ENCODE data around the gene FANCE. TPM values are rescaled to one million over a fixed set of nuclear protein-coding genes. Genes with fewer than 3 reads are reported as not detected.

The FANCE gene
- polyA plus RNA-seq, 1 donor from 2014 or later: 7.1 TPM

GRCh38 chr6:35495258-35496035 lies 43.3 kb downstream of the FANCE start:
- Histone ChIP-seq H3K4me2 (ENCODE audit: low read length) (no peak overlapping the region), H3K9me2 (ENCODE audit: insufficient read depth, low read length) (no peaks in the 10 kb centered on the region), H3K9ac (ENCODE audit: low read length) (no peak overlapping the region), H3F3A (ENCODE audit: insufficient read depth, low read length, poor library complexity, severe bottlenecking) (no peaks in the 10 kb centered on the region), H3K27ac (ENCODE audit: low read length) (no peak overlapping the region), H3K79me2 (replicated peaks; ENCODE audit: insufficient read depth, low read length) (no peaks in the 10 kb centered on the region), H4K20me1 (ENCODE audit: insufficient read depth) (no peaks in the 10 kb centered on the region), H3K27me3 (ENCODE audit: insufficient read depth, low read depth, low read length) (peaks cover 31% of the 10 kb centered on the region), H3K4me3 (ENCODE audit: low read length) (no peak overlapping the region), H2AFZ (ENCODE audit: low read depth, low read length) (no peak overlapping the region), H3K9me3 (ENCODE audit: low read length) (no peaks in the 10 kb centered on the region), H3K36me3 (ENCODE audit: insufficient read depth, low read length) (no peaks in the 10 kb centered on the region)
- TF ChIP-seq MXI1 (conservative IDR thresholded peaks at IDR 0.05; ENCODE audit: poor library complexity, severe bottlenecking): no peak
- TF ChIP-seq TAF1 (IDR thresholded peaks at IDR 0.05; ENCODE audit: low read depth): no peak
- TF ChIP-seq POLR2AphosphoS5 (IDR thresholded peaks at IDR 0.05): no peak
- TF ChIP-seq RAD21 (conservative IDR thresholded peaks at IDR 0.05): no peak
- no peak for TF ChIP-seq SMC3 (conservative IDR thresholded peaks at IDR 0.05; ENCODE audit: poor library complexity)
- no peak for TF ChIP-seq CTCF (IDR thresholded peaks at IDR 0.05; ENCODE audit: poor library complexity, severe bottlenecking)
- no peak for TF ChIP-seq REST (IDR thresholded peaks at IDR 0.05; ENCODE audit: borderline replicate concordance)
- no peak for TF ChIP-seq EZH2 (IDR thresholded peaks at IDR 0.05; ENCODE audit: borderline replicate concordance, insufficient read depth, low read length, poor library complexity, severe bottlenecking)
- TF ChIP-seq EP300 (conservative IDR thresholded peaks at IDR 0.05; ENCODE audit: poor library complexity, severe bottlenecking): no peak

- Histone ChIP-seq H4K20me1 (ENCODE audit: insufficient read depth) (no peaks in the 10 kb centered on the region), H3K9ac (ENCODE audit: low read length) (no peak overlapping the region), H3K4me3 (ENCODE audit: low read length) (peak overlapping the region; percentile 54), H3K9me2 (ENCODE audit: insufficient read depth, low read length) (no peaks in the 10 kb centered on the region), H2AFZ (ENCODE audit: low read depth, low read length) (no peak overlapping the region), H3K27me3 (ENCODE audit: insufficient read depth, low read depth, low read length) (peaks cover 31% of the 10 kb centered on the region), H3K9me3 (ENCODE audit: low read length) (no peaks in the 10 kb centered on the region), H3K4me2 (ENCODE audit: low read length) (no peak overlapping the region), H3F3A (ENCODE audit: insufficient read depth, low read length, poor library complexity, severe bottlenecking) (no peaks in the 10 kb centered on the region), H3K27ac (ENCODE audit: low read length) (no peak overlapping the region), H3K36me3 (ENCODE audit: insufficient read depth, low read length) (no peaks in the 10 kb centered on the region), H3K79me2 (replicated peaks; ENCODE audit: insufficient read depth, low read length) (no peaks in the 10 kb centered on the region)
- TF ChIP-seq EZH2 (IDR thresholded peaks at IDR 0.05; ENCODE audit: borderline replicate concordance, insufficient read depth, low read length, poor library complexity, severe bottlenecking): peak; percentile 22
- TF ChIP-seq TAF1 (IDR thresholded peaks at IDR 0.05; ENCODE audit: low read depth): no peak
Measured at GRCh38 chr6:35496036-35496840, 44.1 kb downstream of the FANCE start.
